Measurements from ENCODE around the gene DCXR.

DCXR gene

GRCh38 chr17:82037092-82037888, at the start of gene DCXR:
TSS of gene DCXR (minus strand) at chr17:82037697. CDS start at chr17:82037682, 15 bp downstream.
- in situ Hi-C loops (cut with MboI; ENCODE audit: low sequenced_read_pairs) = loop anchor here (25.0 kb wide), 1 partner anchor 125 kb away; no protein-coding TSS in a partner anchor

- in situ Hi-C loops (cut with MboI; ENCODE audit: low sequenced_read_pairs) = no loop called here
Observed at GRCh38 chr17:82085931-82086764, 48.7 kb upstream of the DCXR start.

GRCh38 chr17:82085031-82085861, 47.7 kb upstream of the DCXR start:
- in situ Hi-C loops (cut with MboI; ENCODE audit: low sequenced_read_pairs) = no loop called here

- in situ Hi-C loops (cut with MboI; ENCODE audit: low sequenced_read_pairs) = no loop called here
Observed at GRCh38 chr17:82084373-82085030, 47.0 kb upstream of the DCXR start.

- in situ Hi-C loops (cut with MboI; ENCODE audit: low sequenced_read_pairs) = no loop called here
Observed at GRCh38 chr17:82083533-82084359, 46.2 kb upstream of the DCXR start.

GRCh38 chr17:82083009-82083408, 45.5 kb upstream of the DCXR start:
- in situ Hi-C loops (cut with MboI; ENCODE audit: low sequenced_read_pairs) = no loop called here

GRCh38 chr17:82082456-82082855, 45.0 kb upstream of the DCXR start:
- in situ Hi-C loops (cut with MboI; ENCODE audit: low sequenced_read_pairs) = no loop called here

GRCh38 chr17:82081966-82082365, 44.5 kb upstream of the DCXR start:
- in situ Hi-C loops (cut with MboI; ENCODE audit: low sequenced_read_pairs) = no loop called here

- in situ Hi-C loops (cut with MboI; ENCODE audit: low sequenced_read_pairs) = no loop called here
Observed at GRCh38 chr17:82081546-82081945, 44.0 kb upstream of the DCXR start.

GRCh38 chr17:82080789-82081464, 43.4 kb upstream of the DCXR start:
- in situ Hi-C loops (cut with MboI; ENCODE audit: low sequenced_read_pairs) = no loop called here

GRCh38 chr17:82080048-82080788, 42.7 kb upstream of the DCXR start:
- in situ Hi-C loops (cut with MboI; ENCODE audit: low sequenced_read_pairs) = no loop called here

GRCh38 chr17:82079001-82079677, 41.6 kb upstream of the DCXR start:
- in situ Hi-C loops (cut with MboI; ENCODE audit: low sequenced_read_pairs) = no loop called here

GRCh38 chr17:82078433-82078832, 40.9 kb upstream of the DCXR start:
- in situ Hi-C loops (cut with MboI; ENCODE audit: low sequenced_read_pairs) = no loop called here

- in situ Hi-C loops (cut with MboI; ENCODE audit: low sequenced_read_pairs) = no loop called here
Observed at GRCh38 chr17:82077617-82078358, 40.3 kb upstream of the DCXR start.

- in situ Hi-C loops (cut with MboI; ENCODE audit: low sequenced_read_pairs) = no loop called here
Observed at GRCh38 chr17:82076785-82077591, 39.5 kb upstream of the DCXR start.

- in situ Hi-C loops (cut with MboI; ENCODE audit: low sequenced_read_pairs) = no loop called here
Observed at GRCh38 chr17:82076018-82076784, 38.7 kb upstream of the DCXR start.
